ENCODE measurements around the gene EYS. TPM values are rescaled to one million over a fixed set of nuclear protein-coding genes. Genes with fewer than 3 reads are reported as not detected.

The EYS gene
- total and polyA plus RNA-seq, 8 donors, result 0.03 to 0.25 (median 0.13) TPM

GRCh38 chr6:64777941-64778785 lies 928.9 kb downstream of the EYS start:
- H3K27ac ChIP-seq, result no peak overlapping the region
- H3K4me1 ChIP-seq, result no peaks in the 10 kb centered on the region
- no peak for DNase-seq
- 38 to 48% methylated on average over 3 of the region's 3 CpGs for WGBS, 2 donors
- ATAC-seq, result no peak
- no peaks in the 10 kb centered on the region for H3K9me3 ChIP-seq
- H3K36me3 ChIP-seq, result no peaks in the 10 kb centered on the region
- no peak for TF ChIP-seq CTCF (IDR thresholded peaks at IDR 0.05)
- no peaks in the 10 kb centered on the region for H3K27me3 ChIP-seq
- no peak overlapping the region for H3K4me3 ChIP-seq
- intact Hi-C loops (cut with DNase I), result no loop called here
- no peak for FAIRE-seq

GRCh38 chr6:64776359-64776758 lies 930.7 kb downstream of the EYS start:
- Histone ChIP-seq H3K36me3 (no peaks in the 10 kb centered on the region), H3K4me3 (no peak overlapping the region), H3K27ac (no peak overlapping the region), H3K27me3 (no peaks in the 10 kb centered on the region), H3K4me1 (no peaks in the 10 kb centered on the region), H3K9me3 (no peaks in the 10 kb centered on the region)
- no peak for DNase-seq
- intact Hi-C loops (cut with DNase I), result no loop called here
- WGBS, 2 donors, result 84 to 88% methylated on average over 1 of the region's 1 CpG
- FAIRE-seq, result no peak
- TF ChIP-seq CTCF (IDR thresholded peaks at IDR 0.05), result no peak
- ATAC-seq, result no peak

GRCh38 chr6:64774881-64775280 lies 932.1 kb downstream of the EYS start:
- no peak overlapping the region for H3K4me3 ChIP-seq
- ATAC-seq (no peak), FAIRE-seq (no peak), DNase-seq (no peak)
- WGBS, 2 donors, result 6 to 7% methylated on average over 4 of the region's 4 CpGs
- no peak overlapping the region for H3K27ac ChIP-seq
- H3K9me3 ChIP-seq, result no peaks in the 10 kb centered on the region
- H3K36me3 ChIP-seq, result no peaks in the 10 kb centered on the region
- no peaks in the 10 kb centered on the region for H3K27me3 ChIP-seq
- no peak for TF ChIP-seq CTCF (IDR thresholded peaks at IDR 0.05)
- H3K4me1 ChIP-seq, result no peaks in the 10 kb centered on the region
- intact Hi-C loops (cut with DNase I), result no loop called here

GRCh38 chr6:64750910-64751309 lies 956.1 kb downstream of the EYS start:
- H3K27ac ChIP-seq, result no peak overlapping the region
- WGBS, 2 donors, result 46 to 63% methylated on average over 2 of the region's 2 CpGs
- H3K36me3 ChIP-seq, result no peaks in the 10 kb centered on the region
- H3K4me1 ChIP-seq, result no peaks in the 10 kb centered on the region
- FAIRE-seq, result no peak
- no peaks in the 10 kb centered on the region for H3K27me3 ChIP-seq
- no peak for ATAC-seq
- no peaks in the 10 kb centered on the region for H3K9me3 ChIP-seq
- intact Hi-C loops (cut with DNase I), result no loop called here
- H3K4me3 ChIP-seq, result no peak overlapping the region
- no peak for TF ChIP-seq CTCF (IDR thresholded peaks at IDR 0.05)
- no peak for DNase-seq

GRCh38 chr6:64737418-64737817 lies 969.6 kb downstream of the EYS start:
- no peak for TF ChIP-seq CTCF (IDR thresholded peaks at IDR 0.05)
- DNase-seq, result no peak
- FAIRE-seq, result no peak
- intact Hi-C loops (cut with DNase I), result no loop called here
- H3K27me3 ChIP-seq, result no peaks in the 10 kb centered on the region
- H3K4me1 ChIP-seq, result no peaks in the 10 kb centered on the region
- no peak overlapping the region for H3K27ac ChIP-seq
- 32 to 37% methylated on average over 1 of the region's 1 CpG for WGBS, 2 donors
- no peak overlapping the region for H3K4me3 ChIP-seq
- H3K9me3 ChIP-seq, result no peaks in the 10 kb centered on the region
- no peaks in the 10 kb centered on the region for H3K36me3 ChIP-seq
- no peak for ATAC-seq
